Neural cell (in vitro differentiated cells): ENCODE results near the gene HIPK2. TPM values are rescaled to one million over a fixed set of nuclear protein-coding genes. Genes with fewer than 3 reads are reported as not detected.

Source experiments
- H2AFZ ChIP-seq: fragments of 200-600, 300-800 bp; sonication (generic), shearing (Covaris generic); 2 replicates; pipeline ENCODE4 v1.6.0; 2014; ENCODE audit warnings: low read depth, mild to moderate bottlenecking, antibody characterized with exemption, low read length, moderate library complexity
- H3F3A ChIP-seq: fragments of 200-600 bp; shearing (Covaris generic); 2 replicates; pipeline ENCODE4 v1.6.1; 2016; ENCODE audit warnings: mild to moderate bottlenecking, moderate library complexity, mixed read lengths, antibody characterized with exemption, low read length; ENCODE audit not compliant: insufficient read depth, poor library complexity, severe bottlenecking
- H3K27ac ChIP-seq: fragments of 200-600, 300-800 bp; sonication (generic), shearing (Covaris generic); 2 replicates; pipeline ENCODE4 v1.5.1; 2014; ENCODE audit warnings: mild to moderate bottlenecking, low read length, moderate library complexity
- H3K27me3 ChIP-seq: fragments of 300-800, 200-600 bp; sonication (generic), shearing (Covaris generic); 2 replicates; pipeline ENCODE4 v1.6.0; 2014; ENCODE audit warnings: mild to moderate bottlenecking, low read depth, low read length, moderate library complexity; ENCODE audit not compliant: insufficient read depth
- H3K36me3 ChIP-seq: fragments of 300-800, 200-600 bp; sonication (generic), shearing (Covaris generic); 2 replicates; pipeline ENCODE4 v1.5.1; 2014; ENCODE audit warnings: mild to moderate bottlenecking, antibody characterized with exemption, low read length, moderate library complexity; ENCODE audit not compliant: insufficient read depth
- H3K4me2 ChIP-seq: fragments of 300-800, 200-600 bp; sonication (generic), shearing (Covaris generic); 2 replicates; pipeline ENCODE4 v1.6.0; 2014; ENCODE audit warnings: mild to moderate bottlenecking, low read length
- H3K4me3 ChIP-seq: fragments of 300-800, 200-600 bp; sonication (generic), shearing (Covaris generic); 2 replicates; pipeline ENCODE4 v1.5.1; 2014; ENCODE audit warnings: mild to moderate bottlenecking, low read length, moderate library complexity
- H3K79me2 ChIP-seq: fragments of 200-600 bp; shearing (Covaris generic); replicated peaks from 2 replicates; pipeline ENCODE4 v1.6.0; 2014; ENCODE audit warnings: mild to moderate bottlenecking, low read length, moderate library complexity; ENCODE audit not compliant: insufficient read depth
- H3K9ac ChIP-seq: fragments of 300-800, 200-600 bp; sonication (generic), shearing (Covaris generic); 2 replicates; pipeline ENCODE4 v1.6.1; 2016; ENCODE audit warnings: mild to moderate bottlenecking, low read length, mixed read lengths
- H3K9me2 ChIP-seq: fragments of 200-600 bp; shearing (Covaris generic); 2 replicates; pipeline ENCODE4 v1.6.1; 2016; ENCODE audit warnings: mild to moderate bottlenecking, low read length, mixed read lengths; ENCODE audit not compliant: insufficient read depth
- H3K9me3 ChIP-seq: fragments of 200-600, 300-800 bp; sonication (generic), shearing (Covaris generic); 2 replicates; pipeline ENCODE4 v1.6.1; 2016; ENCODE audit warnings: mild to moderate bottlenecking, mixed run types, low read length, moderate library complexity, mixed read lengths
- H4K20me1 ChIP-seq: fragments of 200-600 bp; shearing (Covaris generic); 2 replicates; pipeline ENCODE4 v1.6.1; 2016; ENCODE audit warnings: mild to moderate bottlenecking, mixed run types; ENCODE audit not compliant: insufficient read depth
- CTCF ChIP-seq: fragments of 450-650 bp; IDR thresholded peaks from 2 replicates; pipeline ENCODE4 v1.5.1; 2014; ENCODE audit warnings: antibody characterized with exemption, mild to moderate bottlenecking, moderate library complexity; ENCODE audit not compliant: poor library complexity, severe bottlenecking
- EP300 ChIP-seq: fragments of 450-650 bp; conservative IDR thresholded peaks from 2 replicates; pipeline ENCODE4 v1.6.1; 2014; ENCODE audit warnings: antibody characterized with exemption, mild to moderate bottlenecking, moderate library complexity; ENCODE audit not compliant: poor library complexity, severe bottlenecking
- EZH2 ChIP-seq: fragments of 200-600, 300-800 bp; shearing (Covaris generic), sonication (generic); IDR thresholded peaks from 2 replicates; pipeline ENCODE4 v1.6.1; 2014; ENCODE audit warnings: antibody characterized with exemption, low read length, borderline replicate concordance, mild to moderate bottlenecking; ENCODE audit not compliant: insufficient read depth, poor library complexity, severe bottlenecking
- MXI1 ChIP-seq: fragments of 450-650 bp; conservative IDR thresholded peaks from 2 replicates; pipeline ENCODE4 v1.6.1; 2014; ENCODE audit warnings: antibody characterized with exemption, mild to moderate bottlenecking; ENCODE audit not compliant: poor library complexity, severe bottlenecking
- POLR2AphosphoS5 ChIP-seq: IDR thresholded peaks from 2 replicates; pipeline ENCODE4 v1.6.1; 2012
- RAD21 ChIP-seq: fragments of 450-650 bp; conservative IDR thresholded peaks from 2 replicates; pipeline ENCODE4 v1.6.1; 2014; ENCODE audit warnings: antibody characterized with exemption, mild to moderate bottlenecking, moderate library complexity
- REST ChIP-seq: IDR thresholded peaks from 2 replicates; pipeline ENCODE4 v1.6.1; 2012; ENCODE audit warnings: borderline replicate concordance
- SMC3 ChIP-seq: fragments of 450-650 bp; conservative IDR thresholded peaks from 2 replicates; pipeline ENCODE4 v1.6.1; 2014; ENCODE audit warnings: antibody characterized with exemption, mild to moderate bottlenecking, moderate library complexity; ENCODE audit not compliant: poor library complexity
- TAF1 ChIP-seq: IDR thresholded peaks from 2 replicates; pipeline ENCODE4 v1.6.1; 2012; ENCODE audit warnings: low read depth
- polyA plus RNA-seq: library from polyadenylated mRNA; depleted of rRNA; stranded (reverse); fragments of >200 nt; gene quantifications from 2 replicates; pipeline ENCODE4 v1.2.3, GENCODE V29; 2014

HIPK2 gene
- polyA plus RNA-seq, 1 donor from 2014 or later, result 8.5 TPM

GRCh38 chr7:139666501-139666900 is 111.3 kb downstream of the HIPK2 start:
- Histone ChIP-seq H3K9me2 (no peaks in the 10 kb centered on the region), H4K20me1 (no peaks in the 10 kb centered on the region)

GRCh38 chr7:139664434-139664833 is 113.4 kb downstream of the HIPK2 start:
- TF ChIP-seq EP300 (no peak), MXI1 (no peak), CTCF (no peak), TAF1 (no peak), RAD21 (no peak), REST (no peak), SMC3 (no peak), POLR2AphosphoS5 (no peak), EZH2 (no peak)
- Histone ChIP-seq H3K27me3 (no peaks in the 10 kb centered on the region), H3K36me3 (no peaks in the 10 kb centered on the region), H3F3A (no peaks in the 10 kb centered on the region), H3K4me3 (no peak overlapping the region), H3K79me2 (peaks cover 15% of the 10 kb centered on the region), H3K9me2 (no peaks in the 10 kb centered on the region), H3K9ac (no peak overlapping the region), H3K4me2 (no peak overlapping the region), H2AFZ (no peak overlapping the region), H4K20me1 (no peaks in the 10 kb centered on the region), H3K27ac (no peak overlapping the region), H3K9me3 (no peaks in the 10 kb centered on the region)

More at GRCh38 chr7:139666501-139666900, 111.3 kb downstream of the HIPK2 start:
- Histone ChIP-seq H3K4me2 (no peak overlapping the region), H3F3A (no peaks in the 10 kb centered on the region), H3K4me3 (no peak overlapping the region), H2AFZ (no peak overlapping the region), H3K9ac (no peak overlapping the region), H3K27ac (no peak overlapping the region), H3K36me3 (no peaks in the 10 kb centered on the region), H3K9me3 (no peaks in the 10 kb centered on the region), H3K79me2 (peaks cover 15% of the 10 kb centered on the region), H3K27me3 (no peaks in the 10 kb centered on the region)
- TF ChIP-seq REST, result no peak
